BLaER1 treated with 17β-estradiol and CSF1 and Interleukin-3, amounts not matched to agents 10 nM and 100 nM (cell line): ENCODE measurements around the gene TMEM88.

Experiments
- H3K27ac ChIP-seq, 11 experiments: shearing (Covaris generic); formaldehyde crosslinking; 2 replicates each; pipeline ENCODE4 v1.8.1; 2022
- H3K27me3 ChIP-seq, 11 experiments: shearing (Covaris generic); formaldehyde crosslinking; 2 replicates each; pipeline ENCODE4 v1.8.1; 2022
- H3K36me3 ChIP-seq, 11 experiments: shearing (Covaris generic); formaldehyde crosslinking; 2 replicates each; pipeline ENCODE4 v1.8.1; 2022
- H3K4me1 ChIP-seq, 10 experiments: shearing (Covaris generic); formaldehyde crosslinking; 2 replicates each; pipeline ENCODE4 v1.8.1; 2022
- H3K4me2 ChIP-seq, 11 experiments: shearing (Covaris generic); formaldehyde crosslinking; 2 replicates each; pipeline ENCODE4 v1.8.1; 2022
- H3K4me3 ChIP-seq, 10 experiments: shearing (Covaris generic); formaldehyde crosslinking; 2 replicates each; pipeline ENCODE4 v1.8.1; 2022
- H3K9ac ChIP-seq, 11 experiments: shearing (Covaris generic); formaldehyde crosslinking; 2 replicates each; pipeline ENCODE4 v1.8.1; 2022
- H3K9me3 ChIP-seq, 11 experiments: shearing (Covaris generic); formaldehyde crosslinking; replicated peaks in 1 of 11; 2 replicates each; pipeline ENCODE4 v1.8.1; 2022
- H4K20me1 ChIP-seq, 11 experiments: shearing (Covaris generic); formaldehyde crosslinking; 2 replicates each; pipeline ENCODE4 v1.8.1; 2022
- Cebpa-rat ChIP-seq, 11 experiments: shearing (Covaris generic); IDR thresholded peaks; 2 replicates each; pipeline ENCODE4 v1.8.1; 2022

The TMEM88 gene

DNA sequence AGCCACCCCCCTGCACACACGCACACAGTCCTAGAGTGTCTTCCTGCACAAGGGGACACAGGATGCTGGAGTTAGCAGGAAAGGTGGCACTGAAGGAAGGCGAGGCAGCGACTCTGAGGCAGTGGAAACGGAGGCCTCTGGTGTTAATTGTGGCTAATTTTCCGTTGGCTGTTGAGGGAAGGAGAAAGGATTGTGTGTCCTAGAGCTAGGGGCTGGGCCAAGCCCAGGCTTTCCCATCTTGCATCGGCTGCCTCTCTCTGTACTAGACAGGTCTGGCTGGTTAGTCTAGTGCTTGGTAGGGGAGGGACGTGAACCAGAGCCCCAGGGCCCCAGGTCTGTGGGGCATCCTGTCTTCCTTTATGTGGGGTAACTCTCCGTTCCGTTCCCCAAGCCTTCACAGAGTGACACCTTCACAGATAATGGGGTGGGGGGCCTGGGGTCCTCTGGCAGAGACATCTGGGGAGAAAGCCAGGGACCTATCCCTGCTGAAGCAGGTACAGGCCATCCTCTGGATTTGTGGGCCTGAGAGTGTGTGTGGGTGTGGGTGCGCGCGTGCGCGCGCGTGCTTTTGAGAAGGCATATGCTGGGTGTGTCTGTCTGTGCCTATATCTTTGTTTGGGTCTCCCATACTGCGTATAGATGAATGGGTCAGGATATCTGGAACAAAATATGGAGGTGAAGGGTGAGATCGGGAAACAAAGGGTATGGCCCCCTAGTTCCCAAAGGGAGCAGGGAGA, 33.5 kb downstream of the TMEM88 start, which contains the start of gene CHD3:
CHD3 (plus strand) TSS at position 606 of the 737 bp plus-strand sequence. CDS start 212 bp downstream, outside the sequence.
- peak within 1 kb of the TSS; percentile 53 to 98 (median 96) for H3K27ac ChIP-seq

DNA sequence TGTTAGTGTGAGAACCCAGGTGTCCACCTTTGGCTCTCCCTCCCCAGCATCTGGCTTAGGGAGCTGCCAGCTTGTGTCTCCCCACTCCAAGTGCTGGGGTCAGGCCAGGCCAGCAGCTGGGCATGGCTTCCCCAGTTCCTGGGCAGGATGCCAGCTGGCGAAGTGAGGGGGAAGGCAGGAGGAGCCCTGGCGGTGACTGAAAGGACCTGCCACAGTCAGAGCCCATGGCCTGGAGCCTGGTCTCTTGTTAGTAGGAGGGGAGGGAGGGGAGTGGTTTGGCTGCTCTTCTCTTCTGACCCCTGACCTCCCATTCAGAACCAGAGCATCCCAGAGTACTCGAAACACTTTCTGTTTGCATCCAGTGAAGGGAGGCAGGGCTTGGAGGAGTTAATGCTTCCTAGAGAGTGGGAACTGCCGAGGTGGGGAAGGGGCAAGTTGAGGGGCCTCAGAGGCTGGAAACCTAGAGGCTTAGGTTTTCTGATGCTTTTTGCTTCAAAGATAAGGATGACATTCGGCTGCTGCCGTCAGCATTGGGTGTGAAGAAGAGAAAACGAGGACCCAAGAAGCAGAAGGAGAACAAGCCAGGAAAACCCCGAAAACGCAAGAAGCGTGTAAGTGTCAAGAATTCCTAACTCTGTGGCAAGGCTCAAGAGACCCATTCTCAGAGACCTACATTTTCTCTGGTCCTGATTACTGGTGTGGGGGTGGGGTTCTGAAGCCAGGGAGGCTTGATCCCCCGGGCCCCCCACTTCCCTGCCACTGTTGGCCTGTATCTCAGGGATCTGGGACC, 34.5 kb downstream of the TMEM88 start:
- no peak for TF ChIP-seq Cebpa-rat (IDR thresholded peaks at IDR 0.05)
- peak overlapping the region; percentile 53 to 98 (median 96); a peak in 21 of 22 replicates for H3K27ac ChIP-seq
- peaks cover 6 to 67% (median 51%) of the 10 kb centered on the region in 11 experiments; a peak in 20 of 22 replicates for H4K20me1 ChIP-seq
- peaks cover 22 to 33% (median 27%) of the 10 kb centered on the region in 10 experiments for H3K4me1 ChIP-seq
- peak overlapping the region; percentile 82 to 98 (median 94) for H3K9ac ChIP-seq
- no peaks in the 10 kb centered on the region for H3K9me3 ChIP-seq
- H3K4me3 ChIP-seq, result peak overlapping the region; percentile 77 to 97 (median 86); a peak in 19 of 20 replicates
- H3K36me3 ChIP-seq, result peaks cover 48 to 55% (median 50%) of the 10 kb centered on the region in 11 experiments
- H3K4me2 ChIP-seq, result peak overlapping the region; percentile 95 to 100 (median 96)
- no peaks in the 10 kb centered on the region for H3K27me3 ChIP-seq

More for the DNA sequence above, 33.5 kb downstream of the TMEM88 start, which contains the start of gene CHD3:
- Histone ChIP-seq H3K36me3 (peaks cover 38 to 45% (median 40%) of the 10 kb centered on the region in 11 experiments), H3K9ac (peak within 1 kb of the TSS; percentile 82 to 98 (median 94)), H3K4me3 (peak within 1 kb of the TSS; percentile 77 to 97 (median 86)), H3K27me3 (no peaks in the 10 kb centered on the region), H3K9me3 (no peaks in the 10 kb centered on the region), H3K4me1 (peaks cover 28 to 41% (median 33%) of the 10 kb centered on the region in 10 experiments), H3K4me2 (peak within 1 kb of the TSS; percentile 95 to 100 (median 96)), H4K20me1 (peaks cover 6 to 57% (median 43%) of the 10 kb centered on the region in 11 experiments; a peak in 20 of 22 replicates)
- TF ChIP-seq Cebpa-rat (IDR thresholded peaks at IDR 0.05), result no peak

DNA sequence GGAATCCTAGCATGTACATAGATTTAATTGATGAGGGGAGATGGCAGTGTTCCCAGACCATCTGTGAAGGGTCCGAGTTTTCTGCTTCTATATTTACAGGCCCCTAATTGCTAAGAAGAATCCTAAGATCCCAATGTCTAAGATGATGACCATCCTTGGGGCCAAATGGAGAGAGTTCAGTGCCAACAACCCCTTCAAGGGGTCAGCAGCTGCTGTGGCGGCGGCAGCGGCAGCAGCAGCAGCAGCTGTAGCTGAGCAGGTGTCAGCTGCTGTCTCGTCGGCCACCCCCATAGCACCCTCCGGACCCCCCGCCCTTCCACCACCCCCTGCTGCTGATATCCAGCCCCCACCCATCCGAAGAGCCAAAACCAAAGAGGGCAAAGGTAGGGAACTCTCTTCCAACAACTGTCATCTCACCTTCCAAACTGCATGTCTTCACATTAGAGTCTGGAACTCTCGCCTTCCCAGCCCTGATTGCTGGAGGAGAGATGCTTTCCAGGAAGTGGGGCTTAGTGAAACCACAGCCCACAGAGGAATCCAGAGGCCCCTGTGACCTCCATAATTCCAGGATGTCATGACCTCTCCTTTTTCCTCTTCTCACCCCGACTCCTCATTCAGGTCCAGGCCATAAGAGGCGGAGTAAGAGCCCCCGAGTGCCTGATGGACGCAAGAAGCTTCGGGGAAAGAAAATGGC, 38.5 kb downstream of the TMEM88 start:
- H3K4me3 ChIP-seq, result no peak overlapping the region
- peak overlapping the region in 3 of 11 experiments; percentile 9 to 31 (median 26); a peak in 2 of 22 replicates for H3K27ac ChIP-seq
- no peak overlapping the region for H3K4me2 ChIP-seq
- H3K27me3 ChIP-seq, result no peaks in the 10 kb centered on the region
- peaks cover 6 to 95% (median 72%) of the 10 kb centered on the region in 11 experiments; a peak in 20 of 22 replicates for H4K20me1 ChIP-seq
- TF ChIP-seq Cebpa-rat (IDR thresholded peaks at IDR 0.05), result no peak
- H3K9me3 ChIP-seq, result no peaks in the 10 kb centered on the region
- peaks cover 88 to 94% (median 90%) of the 10 kb centered on the region in 11 experiments for H3K36me3 ChIP-seq
- H3K9ac ChIP-seq, result peak overlapping the region in 8 of 11 experiments; percentile 16 to 49 (median 38); a peak in 5 of 22 replicates
- H3K4me1 ChIP-seq, result peaks cover 20 to 32% (median 23%) of the 10 kb centered on the region in 10 experiments

DNA sequence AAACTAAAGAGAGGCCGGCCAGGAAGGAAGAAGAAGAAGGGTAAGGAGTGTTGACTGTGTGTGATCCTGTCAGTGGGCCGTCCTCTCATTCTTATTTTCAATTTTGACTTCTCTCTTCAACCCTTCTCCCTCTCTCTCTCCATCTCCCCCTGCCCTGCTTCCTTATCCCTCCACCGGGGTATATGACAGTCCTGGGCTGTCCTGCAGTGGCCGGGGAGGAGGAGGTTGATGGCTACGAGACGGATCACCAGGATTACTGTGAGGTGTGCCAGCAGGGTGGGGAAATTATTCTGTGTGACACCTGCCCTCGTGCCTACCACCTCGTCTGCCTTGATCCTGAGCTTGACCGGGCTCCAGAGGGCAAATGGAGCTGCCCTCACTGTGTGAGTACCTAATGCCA, 39.4 kb downstream of the TMEM88 start:
- Histone ChIP-seq H3K4me2 (no peak overlapping the region), H3K9ac (peak overlapping the region in 9 of 11 experiments; percentile 0 to 48 (median 30); a peak in 9 of 22 replicates), H3K36me3 (peaks cover 97 to 100% (median 99%) of the 10 kb centered on the region in 11 experiments), H3K27me3 (no peaks in the 10 kb centered on the region), H3K4me1 (peaks cover 11 to 23% (median 14%) of the 10 kb centered on the region in 10 experiments), H3K4me3 (no peak overlapping the region), H3K9me3 (no peaks in the 10 kb centered on the region), H3K27ac (peak overlapping the region in 3 of 11 experiments; percentile 9 to 31 (median 26); a peak in 1 of 22 replicates), H4K20me1 (peaks cover 6 to 94% (median 72%) of the 10 kb centered on the region in 11 experiments; a peak in 20 of 22 replicates)
- no peak for TF ChIP-seq Cebpa-rat (IDR thresholded peaks at IDR 0.05)

DNA sequence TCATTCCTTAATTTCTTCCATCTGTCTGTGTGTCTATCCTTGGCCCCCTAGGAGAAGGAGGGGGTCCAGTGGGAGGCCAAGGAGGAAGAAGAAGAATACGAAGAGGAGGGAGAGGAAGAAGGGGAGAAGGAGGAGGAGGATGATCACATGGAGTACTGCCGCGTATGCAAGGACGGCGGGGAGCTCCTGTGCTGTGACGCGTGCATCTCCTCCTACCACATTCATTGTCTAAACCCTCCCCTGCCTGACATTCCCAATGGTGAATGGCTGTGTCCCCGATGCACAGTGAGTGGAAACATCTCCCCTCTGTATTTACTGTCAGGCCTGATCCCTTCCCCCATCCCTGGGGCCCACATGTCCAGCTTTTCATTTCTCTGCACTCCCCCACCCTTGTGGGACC, 40.0 kb downstream of the TMEM88 start:
- H3K4me3 ChIP-seq, result no peak overlapping the region
- H3K27me3 ChIP-seq, result no peaks in the 10 kb centered on the region
- peaks cover 99 to 100% (median 100%) of the 10 kb centered on the region in 11 experiments for H3K36me3 ChIP-seq
- no peaks in the 10 kb centered on the region for H3K9me3 ChIP-seq
- peaks cover 0 to 92% (median 71%) of the 10 kb centered on the region in 11 experiments; a peak in 19 of 22 replicates for H4K20me1 ChIP-seq
- no peak overlapping the region for H3K27ac ChIP-seq
- TF ChIP-seq Cebpa-rat (IDR thresholded peaks at IDR 0.05), result no peak
- no peak overlapping the region for H3K4me2 ChIP-seq
- H3K9ac ChIP-seq, result peak overlapping the region in 6 of 11 experiments; percentile 0 to 38 (median 20); a peak in 5 of 22 replicates
- peaks cover 5 to 16% (median 7%) of the 10 kb centered on the region in 10 experiments for H3K4me1 ChIP-seq

DNA sequence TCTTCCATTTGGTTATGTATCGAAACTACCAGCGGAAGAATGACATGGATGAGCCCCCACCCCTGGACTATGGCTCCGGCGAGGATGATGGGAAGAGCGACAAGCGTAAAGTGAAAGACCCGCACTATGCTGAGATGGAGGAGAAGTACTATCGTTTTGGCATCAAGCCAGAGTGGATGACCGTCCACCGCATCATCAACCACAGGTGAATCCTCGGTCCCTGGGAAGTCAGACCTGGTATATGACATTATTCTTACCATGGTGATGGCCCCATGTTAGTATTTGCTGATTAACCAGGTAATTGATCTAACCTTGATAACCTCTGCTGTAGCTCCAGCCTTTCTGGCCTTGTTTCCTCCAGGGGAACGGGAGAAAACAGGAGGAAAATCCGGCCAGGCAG, 42.2 kb downstream of the TMEM88 start:
- Histone ChIP-seq H3K27me3 (no peaks in the 10 kb centered on the region), H3K9me3 (no peaks in the 10 kb centered on the region), H3K36me3 (peaks cover 99 to 100% (median 100%) of the 10 kb centered on the region in 11 experiments), H4K20me1 (peaks cover 0 to 90% (median 56%) of the 10 kb centered on the region in 11 experiments; a peak in 15 of 22 replicates), H3K4me2 (0 out of 22 replicates have a peak overlapping the region, but pooled peaks of 1 of the 11 experiments have one; percentile 0), H3K27ac (no peak overlapping the region), H3K4me1 (peaks cover 0 to 12% (median 0%) of the 10 kb centered on the region in 10 experiments; a peak in 2 of 20 replicates), H3K9ac (peak overlapping the region in 7 of 11 experiments; percentile 1 to 44 (median 11); a peak in 4 of 22 replicates), H3K4me3 (no peak overlapping the region)
- no peak for TF ChIP-seq Cebpa-rat (IDR thresholded peaks at IDR 0.05)

DNA sequence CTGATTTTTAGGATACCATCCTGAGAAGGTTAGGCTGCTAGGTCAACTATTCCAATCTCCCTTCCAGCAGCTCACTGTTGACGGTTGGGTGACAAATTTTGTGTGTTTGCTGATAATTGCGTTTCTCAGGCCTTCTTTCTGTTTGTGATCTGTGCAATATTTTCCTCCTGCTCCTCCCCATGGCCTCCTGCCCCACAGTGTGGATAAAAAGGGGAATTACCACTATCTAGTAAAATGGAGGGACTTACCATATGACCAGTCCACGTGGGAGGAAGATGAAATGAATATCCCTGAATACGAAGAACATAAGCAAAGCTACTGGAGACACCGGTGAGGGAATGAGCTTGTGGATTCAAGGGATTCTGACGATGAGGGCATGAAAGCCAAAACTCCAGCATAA, 42.9 kb downstream of the TMEM88 start:
- Histone ChIP-seq H3K36me3 (peaks cover 100% of the 10 kb centered on the region in 11 experiments), H3K4me3 (no peak overlapping the region), H3K9me3 (no peaks in the 10 kb centered on the region), H3K4me1 (peaks cover 0 to 12% (median 0%) of the 10 kb centered on the region in 10 experiments; a peak in 2 of 20 replicates), H4K20me1 (peaks cover 0 to 89% (median 52%) of the 10 kb centered on the region in 11 experiments; a peak in 15 of 22 replicates), H3K27ac (no peak overlapping the region), H3K27me3 (no peaks in the 10 kb centered on the region), H3K9ac (peak overlapping the region in 4 of 11 experiments; percentile 5 to 44 (median 10); a peak in 3 of 22 replicates), H3K4me2 (0 out of 22 replicates have a peak overlapping the region, but pooled peaks of 1 of the 11 experiments have one; percentile 0)
- no peak for TF ChIP-seq Cebpa-rat (IDR thresholded peaks at IDR 0.05)
